ENCODE measurements around the gene ARL16.

DNA sequence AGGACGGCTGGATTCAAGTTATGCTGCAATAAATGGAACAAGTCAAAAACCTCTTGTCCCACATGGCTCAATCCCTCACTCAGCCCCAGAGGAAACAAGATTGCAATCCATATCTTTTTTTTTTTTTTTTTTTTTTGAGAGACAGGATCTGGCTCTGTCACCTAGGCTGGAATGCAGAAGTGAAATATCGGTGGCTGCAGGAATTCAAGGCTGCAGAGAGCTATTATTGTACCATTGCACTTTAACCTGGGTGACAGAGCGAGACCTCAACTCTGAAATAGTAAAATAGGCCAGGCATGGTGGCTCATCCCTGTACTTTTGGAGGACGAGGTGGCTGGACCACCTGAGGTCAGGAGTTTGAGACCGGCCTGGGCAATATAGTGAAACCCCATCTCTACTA is 24.6 kb downstream of the ARL16 start:
- TF ChIP-seq CTCF (IDR thresholded peaks at IDR 0.05), result no peak
- no peak for TF ChIP-seq POLR2A (IDR thresholded peaks at IDR 0.05)

Measured in uterus (tissue), 2 donors.